H9 (cell line): ENCODE results near the gene TSPO. TPM values are rescaled to one million over a fixed set of nuclear protein-coding genes. Genes with fewer than 3 reads are reported as not detected.

Experiments used
- DNase-seq: peaks from one replicate; pipeline ENCODE4 v3.0.0-alpha.2; 2017
- H2AFZ ChIP-seq: one replicate; pipeline ENCODE4 v1.6.1; 2013; ENCODE audit warnings: mild to moderate bottlenecking, low read length, control low read depth, moderate library complexity
- H2AK5ac ChIP-seq: 2 replicates; pipeline ENCODE4 v1.6.1; 2013; ENCODE audit warnings: low read length, control low read depth, mixed read lengths; ENCODE audit not compliant: insufficient read length
- H2BK120ac ChIP-seq: one replicate; pipeline ENCODE4 v1.6.1; 2013; ENCODE audit warnings: low read depth, mild to moderate bottlenecking, low read length, control low read depth, inconsistent platforms; ENCODE audit not compliant: poor library complexity, severe bottlenecking
- H2BK12ac ChIP-seq: 2 replicates; pipeline ENCODE4 v1.6.1; 2013; ENCODE audit warnings: low read length, control low read depth, mixed read lengths, low read depth; ENCODE audit not compliant: insufficient read length
- H2BK15ac ChIP-seq: 2 replicates; pipeline ENCODE4 v1.6.1; 2013; ENCODE audit warnings: low read depth, low read length, control low read depth
- H2BK20ac ChIP-seq: one replicate; pipeline ENCODE4 v1.6.1; 2013; ENCODE audit warnings: low read depth, mild to moderate bottlenecking, low read length, control low read depth, inconsistent platforms; ENCODE audit not compliant: poor library complexity, severe bottlenecking
- H2BK5ac ChIP-seq: 2 replicates; pipeline ENCODE4 v1.6.1; 2013; ENCODE audit warnings: low read length, control low read depth, mixed read lengths; ENCODE audit not compliant: insufficient read length
- H3K14ac ChIP-seq: 2 replicates; pipeline ENCODE4 v1.6.1; 2013; ENCODE audit warnings: low read length, control low read depth; ENCODE audit not compliant: insufficient read depth
- H3K18ac ChIP-seq: 2 replicates; pipeline ENCODE4 v1.6.1; 2013; ENCODE audit warnings: low read depth, mild to moderate bottlenecking, mixed read lengths, low read length, control low read depth; ENCODE audit not compliant: insufficient read length
- H3K23ac ChIP-seq: 2 replicates; pipeline ENCODE4 v1.6.1; 2013; ENCODE audit warnings: low read length, control low read depth, mixed read lengths, low read depth; ENCODE audit not compliant: insufficient read length
- H3K23me2 ChIP-seq: 2 replicates; pipeline ENCODE4 v1.6.1; 2013; ENCODE audit warnings: low read depth, mild to moderate bottlenecking, mixed read lengths, low read length, control low read depth; ENCODE audit not compliant: insufficient read length, poor library complexity, severe bottlenecking
- H3K27ac ChIP-seq: 2 replicates; pipeline ENCODE4 v1.5.1; 2013; ENCODE audit warnings: low read length, control low read depth, mixed read lengths, low read depth; ENCODE audit not compliant: insufficient read length
- H3K27me3 ChIP-seq: 2 replicates; pipeline ENCODE4 v1.6.1; 2013; ENCODE audit warnings: low read length, control low read depth, inconsistent platforms; ENCODE audit not compliant: insufficient read depth
- H3K4ac ChIP-seq: 2 replicates; pipeline ENCODE4 v1.6.1; 2013; ENCODE audit warnings: low read depth, mild to moderate bottlenecking, control low read depth, inconsistent platforms, low read length, moderate library complexity
- H3K4me1 ChIP-seq: 2 replicates; pipeline ENCODE4 v1.6.1; 2013; ENCODE audit warnings: low read length, control low read depth, inconsistent platforms; ENCODE audit not compliant: insufficient read depth
- H3K4me2 ChIP-seq: 2 replicates; pipeline ENCODE4 v1.6.1; 2013; ENCODE audit warnings: low read length, control low read depth, mixed read lengths; ENCODE audit not compliant: insufficient read length, insufficient read depth
- H3K56ac ChIP-seq: 2 replicates; pipeline ENCODE4 v1.6.1; 2013; ENCODE audit warnings: low read depth, mild to moderate bottlenecking, mixed read lengths, low read length, control low read depth; ENCODE audit not compliant: insufficient read length
- H3K79me1 ChIP-seq: 2 replicates; pipeline ENCODE4 v1.6.1; 2013; ENCODE audit warnings: low read depth, mild to moderate bottlenecking, moderate library complexity, low read length, control low read depth, inconsistent platforms; ENCODE audit not compliant: insufficient read depth, poor library complexity, severe bottlenecking
- H3K79me2 ChIP-seq: 2 replicates; pipeline ENCODE4 v1.6.1; 2013; ENCODE audit warnings: low read length, control low read depth, inconsistent platforms; ENCODE audit not compliant: insufficient read depth
- H3K9ac ChIP-seq: 2 replicates; pipeline ENCODE4 v1.6.1; 2013; ENCODE audit warnings: low read length, control low read depth, mixed read lengths; ENCODE audit not compliant: insufficient read length; ENCODE audit errors: extremely low read depth
- H3K9me3 ChIP-seq: one replicate; pipeline ENCODE4 v1.6.1; 2013; ENCODE audit warnings: low read depth, low read length, inconsistent platforms; ENCODE audit not compliant: control insufficient read depth
- H3T11ph ChIP-seq: one replicate; pipeline ENCODE4 v1.6.1; 2013; ENCODE audit warnings: mild to moderate bottlenecking, low read length, control low read depth, inconsistent platforms
- H4K20me1 ChIP-seq: one replicate; pipeline ENCODE4 v1.6.1; 2013; ENCODE audit not compliant: control insufficient read depth, insufficient read length, insufficient read depth
- H4K5ac ChIP-seq: 2 replicates; pipeline ENCODE4 v1.6.1; 2013; ENCODE audit warnings: low read depth, mild to moderate bottlenecking, mixed read lengths, low read length, control low read depth; ENCODE audit not compliant: insufficient read length
- H4K8ac ChIP-seq: replicated peaks from 2 replicates; pipeline ENCODE4 v1.6.1; 2013; ENCODE audit warnings: low read length, control low read depth, mixed read lengths, low read depth; ENCODE audit not compliant: insufficient read length
- H4K91ac ChIP-seq: 2 replicates; pipeline ENCODE4 v1.6.1; 2013; ENCODE audit warnings: low read depth, mild to moderate bottlenecking, moderate library complexity, mixed read lengths, low read length, control low read depth; ENCODE audit not compliant: insufficient read length
- H3K27ac Mint-ChIP-seq, 3 experiments: 2 replicates in 2 of 3; 3 replicates in 1 of 3; pipeline ENCODE4 v1.8.0; 2020 to 2021; ENCODE audit warnings: mixed read lengths in 3 of 3, mild to moderate bottlenecking in 1 of 3, moderate library complexity in 1 of 3
- H3K27me3 Mint-ChIP-seq: 2 replicates; pipeline ENCODE4 v1.8.0; 2021; ENCODE audit warnings: low read depth, mild to moderate bottlenecking, moderate library complexity, mixed read lengths
- H3K36me3 Mint-ChIP-seq, 3 experiments: 2 replicates in 2 of 3; 3 replicates in 1 of 3; pipeline ENCODE4 v1.8.0; 2020 to 2021; ENCODE audit warnings: low read depth in 3 of 3, mixed read lengths in 3 of 3; ENCODE audit not compliant: insufficient read depth in 1 of 3
- H3K4me1 Mint-ChIP-seq, 2 experiments: 2 replicates each; pipeline ENCODE4 v1.8.0; 2020; ENCODE audit warnings: mixed read lengths in 2 of 2
- H3K4me3 Mint-ChIP-seq, 2 experiments: 2 replicates in 1 of 2; 3 replicates in 1 of 2; pipeline ENCODE4 v1.8.0; 2020 to 2021; ENCODE audit warnings: mild to moderate bottlenecking in 2 of 2, mixed read lengths in 2 of 2, moderate library complexity in 1 of 2
- H3K9me3 Mint-ChIP-seq, 2 experiments: 2 replicates in 1 of 2; 3 replicates in 1 of 2; pipeline ENCODE4 v1.8.0; 2020; ENCODE audit warnings: mild to moderate bottlenecking in 2 of 2, mixed read lengths in 2 of 2, moderate library complexity in 1 of 2
- CTCF ChIP-seq: fragments of 200-600 bp; sonication (generic); conservative IDR thresholded peaks from 3 replicates; pipeline ENCODE4 v1.8.0; 2021; ENCODE audit warnings: antibody characterized with exemption, mild to moderate bottlenecking
- WGBS: extraction: QIAGEN DNeasy Blood & Tissue Kit; methylation state at CpG from one replicate; pipeline ENCODE4 v1.1.7; 2013; ENCODE audit warnings: missing lambda C conversion rate, low lambda C conversion rate, mixed read lengths; ENCODE audit not compliant: insufficient read length; ENCODE audit errors: extremely low coverage; 5-methylcytosine and 5-hydroxymethylcytosine counted together
- total RNA-seq: library from RNA; stranded (reverse); gene quantifications from 2 replicates; pipeline ENCODE4 v1.2.1, GENCODE V29; 2021

The TSPO gene
- total RNA-seq, 1 experiment from 2014 or later, result 14.8 TPM

GRCh38 chr22:43205261-43205691 lies 53.9 kb downstream of the TSPO start:
- H3K27me3 Mint-ChIP-seq, result peaks cover 3% of the 10 kb centered on the region
- no peaks in the 10 kb centered on the region for H3K27me3 ChIP-seq

More at GRCh38 chr22:43205261-43205691, 53.9 kb downstream of the TSPO start:
- Histone ChIP-seq H2BK120ac (no peak overlapping the region), H4K8ac (no peak overlapping the region), H3T11ph (no peak overlapping the region), H3K4me2 (no peak overlapping the region), H3K9ac (no peak overlapping the region), H3K56ac (no peak overlapping the region), H2BK20ac (no peak overlapping the region), H2BK15ac (no peak overlapping the region), H3K79me1 (no peaks in the 10 kb centered on the region), H4K5ac (no peak overlapping the region), H2BK12ac (no peak overlapping the region), H2AFZ (no peak overlapping the region), H3K23me2 (no peaks in the 10 kb centered on the region), H4K91ac (no peak overlapping the region), H3K9me3 (no peaks in the 10 kb centered on the region), H3K23ac (no peak overlapping the region), H3K18ac (no peak overlapping the region), H3K27ac (no peak overlapping the region), H3K4me1 (no peaks in the 10 kb centered on the region), H3K79me2 (no peaks in the 10 kb centered on the region), H3K4ac (no peak overlapping the region), H3K14ac (no peak overlapping the region), H2AK5ac (no peak overlapping the region), H4K20me1 (no peaks in the 10 kb centered on the region), H2BK5ac (no peak overlapping the region)
- Mint-ChIP-seq H3K4me3 (no peak overlapping the region), H3K9me3 (no peaks in the 10 kb centered on the region), H3K27ac (no peak overlapping the region), H3K36me3 (no peaks in the 10 kb centered on the region), H3K4me1 (peaks cover 11 to 21% of the 10 kb centered on the region in 2 experiments)
- no CpG with 5 or more reads among the region's 9 CpGs for WGBS
- DNase-seq, result no peak
- TF ChIP-seq CTCF, result no peak
